Left lung (tissue), 10 donors: ENCODE results near the gene LSM2. TPM values are rescaled to one million over a fixed set of nuclear protein-coding genes. Genes with fewer than 3 reads are reported as not detected.
"Not testable (repeated sequence)": the region's sequence is repeated elsewhere in the genome, so short reads cannot be mapped to it uniquely, and the experiment has no call there.

ENCODE experiments used
- ATAC-seq: fragments of 200-7000 bp; cut with Tn5 transposase; one replicate; pipeline ENCODE4 v1.9.1; 2020; ENCODE audit warnings: moderate library complexity
- DNase-seq, 4 donors: peaks; one replicate each; pipeline ENCODE4 v3.0.0-alpha.2; 2013 to 2020
- H3K27ac ChIP-seq, 2 donors: fragments of 200-600 bp; sonication (generic) in 1 of 2; one replicate each; pipeline versions ENCODE4 v1.5.0 to v1.8.0; 2020 to 2021
- H3K27me3 ChIP-seq, 2 donors: fragments of 200-600 bp; sonication (generic) in 1 of 2; one replicate each; pipeline versions ENCODE4 v1.5.0 to v1.8.0; 2020 to 2021
- H3K36me3 ChIP-seq, 2 donors: fragments of 200-600 bp; sonication (generic) in 1 of 2; one replicate each; pipeline versions ENCODE4 v1.5.0 to v1.8.0; 2020 to 2021
- H3K4me1 ChIP-seq, 2 donors: fragments of 200-600 bp; one replicate each; pipeline ENCODE4 v1.8.0; 2021
- H3K4me3 ChIP-seq, 2 donors: fragments of 200-600 bp; sonication (generic) in 1 of 2; one replicate each; pipeline versions ENCODE4 v1.5.0 to v1.8.0; 2020 to 2021; ENCODE audit warnings: mild to moderate bottlenecking in 1 of 2
- H3K9me3 ChIP-seq, 2 donors: fragments of 200-600 bp; sonication (generic) in 1 of 2; one replicate each; pipeline versions ENCODE4 v1.5.0 to v1.8.0; 2020 to 2021
- CTCF ChIP-seq, 2 donors: fragments of 200-600 bp; sonication (generic) in 1 of 2; IDR thresholded peaks; one replicate each; pipeline versions ENCODE4 v1.5.0 to v1.8.0; 2021; ENCODE audit warnings: antibody characterized with exemption in 2 of 2
- intact Hi-C, 2 donors: fragments of 100-400 bp; cut with DNase I; formaldehyde crosslinking; loops; one replicate each; pipeline versions ENCODE4 v1.11.2 to v1.14.2; 2022
- polyA plus RNA-seq, 6 donors: library from polyadenylated mRNA; unstranded; fragments of 120-200 nt; gene quantifications; one replicate each; pipeline ENCODE4 v1.2.1, GENCODE V29; 2013; ENCODE audit not compliant: insufficient read length in 6 of 6
- total RNA-seq, 2 donors: library from RNA; stranded (reverse); fragmentation: NEBNext Ultra II Directional; extraction: Animal tissue kit (Norgen Biotek cat#: 25700); gene quantifications; one replicate each; pipeline ENCODE4 v1.2.1, GENCODE V29; 2021
- donor health status: DM: no; HTN: yes; CAD: no.
- donor health status: DM: no; HTN: no; CAD: no.

The LSM2 gene
- total and polyA plus RNA-seq, 8 donors: 38.7 to 88.5 (median 81.7) TPM

GRCh38 chr6:31813465-31813849 is 6.7 kb upstream of the LSM2 start:
- intact Hi-C loops: no loop called here
- H3K4me1 ChIP-seq: peaks cover 12 to 35% of the 10 kb centered on the region in 2 donors
- H3K27ac ChIP-seq: peak overlapping the region; percentile 96 to 100
- no peaks in the 10 kb centered on the region for H3K9me3 ChIP-seq
- ATAC-seq (no peak), DNase-seq (no peak)
- no peaks in the 10 kb centered on the region for H3K36me3 ChIP-seq
- peak overlapping the region in 1 of 2 donors; percentile 56 for H3K4me3 ChIP-seq
- no peak for TF ChIP-seq CTCF (IDR thresholded peaks at IDR 0.05)
- H3K27me3 ChIP-seq: no peaks in the 10 kb centered on the region

GRCh38 chr6:31811645-31812044 is 4.9 kb upstream of the LSM2 start:
- Histone ChIP-seq H3K27ac (no peak overlapping the region), H3K9me3 (no peaks in the 10 kb centered on the region), H3K4me1 (peaks cover 9 to 31% of the 10 kb centered on the region in 2 donors), H3K27me3 (no peaks in the 10 kb centered on the region), H3K4me3 (no peak overlapping the region), H3K36me3 (no peaks in the 10 kb centered on the region)
- intact Hi-C loops: no loop called here
- TF ChIP-seq CTCF (IDR thresholded peaks at IDR 0.05): no peak
- ATAC-seq (no peak), DNase-seq (no peak)

GRCh38 chr6:31808599-31808998 is 1.8 kb upstream of the LSM2 start:
- H3K4me3 ChIP-seq, H3K27ac ChIP-seq, H3K27me3 ChIP-seq, intact Hi-C loops, H3K9me3 ChIP-seq, ATAC-seq, H3K36me3 ChIP-seq, DNase-seq: not testable (repeated sequence)
- H3K4me1 ChIP-seq: peaks cover 11 to 38% of the 10 kb centered on the region in 2 donors

- no peak for DNase-seq
- ATAC-seq: peak; percentile 6
- intact Hi-C loops: no loop called here
- peak overlapping the region; percentile 66 for H3K4me3 ChIP-seq
- H3K9me3 ChIP-seq: no peaks in the 10 kb centered on the region
- no peaks in the 10 kb centered on the region for H3K27me3 ChIP-seq
- no peak for TF ChIP-seq CTCF (IDR thresholded peaks at IDR 0.05)
- peak overlapping the region; percentile 90 to 96 for H3K27ac ChIP-seq
- peaks cover 0 to 30% of the 10 kb centered on the region in 2 donors for H3K36me3 ChIP-seq
- H3K4me1 ChIP-seq: peaks cover 7 to 26% of the 10 kb centered on the region in 2 donors
Measured at GRCh38 chr6:31805939-31806469, 762 bp downstream of the LSM2 start.

GRCh38 chr6:31801031-31801927 is 5.5 kb downstream of the LSM2 start:
- ATAC-seq, H3K4me3 ChIP-seq, H3K27me3 ChIP-seq, H3K9me3 ChIP-seq, DNase-seq, H3K27ac ChIP-seq, intact Hi-C loops: not testable (repeated sequence)
- Histone ChIP-seq H3K36me3 (peaks cover 0 to 36% of the 10 kb centered on the region in 2 donors), H3K4me1 (peaks cover 8 to 34% of the 10 kb centered on the region in 2 donors)

- intact Hi-C loops: no loop called here
- Histone ChIP-seq H3K4me3 (no peak overlapping the region), H3K27ac (no peak overlapping the region), H3K27me3 (no peaks in the 10 kb centered on the region), H3K36me3 (peaks cover 0 to 36% of the 10 kb centered on the region in 2 donors), H3K4me1 (peaks cover 6 to 28% of the 10 kb centered on the region in 2 donors), H3K9me3 (no peaks in the 10 kb centered on the region)
- TF ChIP-seq CTCF (IDR thresholded peaks at IDR 0.05): no peak
- DNase-seq (no peak), ATAC-seq (no peak)
Measured at GRCh38 chr6:31799781-31800180, 7.0 kb downstream of the LSM2 start.
